Fibroblast of skin of right quadriceps (primary cell): ENCODE data around the gene FOXD2.

Experiments used
- DNase-seq: peaks from one replicate; pipeline ENCODE4 v3.0.0-alpha.2; 2013

Gene FOXD2

GRCh38 chr1:47469390-47469759, 31.5 kb downstream of the FOXD2 start:
- DNase-seq: no peak

GRCh38 chr1:47469910-47470309, 32.1 kb downstream of the FOXD2 start:
- DNase-seq: no peak

- DNase-seq: no peak
Observed at GRCh38 chr1:47471163-47471562, 33.3 kb downstream of the FOXD2 start.

GRCh38 chr1:47474278-47475193, 36.7 kb downstream of the FOXD2 start:
- DNase-seq: no peak

- no peak for DNase-seq
Observed at GRCh38 chr1:47477595-47478080, 39.8 kb downstream of the FOXD2 start.

- no peak for DNase-seq
Observed at GRCh38 chr1:47478090-47478489, 40.2 kb downstream of the FOXD2 start.

- no peak for DNase-seq
Observed at GRCh38 chr1:47479664-47480063, 41.8 kb downstream of the FOXD2 start.

GRCh38 chr1:47481936-47482335, 44.1 kb downstream of the FOXD2 start:
- no peak for DNase-seq

GRCh38 chr1:47482786-47483185, 44.9 kb downstream of the FOXD2 start:
- no peak for DNase-seq

GRCh38 chr1:47483651-47484050, 45.8 kb downstream of the FOXD2 start:
- DNase-seq: no peak

- DNase-seq: no peak
Observed at GRCh38 chr1:47485817-47486216, 48.0 kb downstream of the FOXD2 start.

- no peak for DNase-seq
Observed at GRCh38 chr1:47487332-47487731, 49.5 kb downstream of the FOXD2 start.

- no peak for DNase-seq
Observed at GRCh38 chr1:47487850-47488450, 50.1 kb downstream of the FOXD2 start.
